Liver (tissue), 9 donors: ENCODE data around the gene WIPF1. TPM values are rescaled to one million over a fixed set of nuclear protein-coding genes. Genes with fewer than 3 reads are reported as not detected.

Experiments
- DNase-seq: peaks from one replicate; pipeline ENCODE4 v3.0.0-alpha.2; 2017; ENCODE audit warnings: low spot score
- H3K27ac ChIP-seq, 2 donors: one replicate each; pipeline ENCODE4 v1.7.0; 2013; ENCODE audit warnings: inconsistent platforms in 2 of 2, low read length in 2 of 2, control low read depth in 1 of 2, low read depth in 1 of 2, mild to moderate bottlenecking in 1 of 2
- H3K27me3 ChIP-seq, 4 donors: one replicate each; pipeline versions ENCODE4 v1.6.1 to v1.7.0; 2013; ENCODE audit warnings: low read length in 3 of 4, inconsistent platforms in 1 of 4, mild to moderate bottlenecking in 1 of 4, moderate library complexity in 1 of 4; ENCODE audit not compliant: control insufficient read depth in 4 of 4, insufficient read depth in 4 of 4
- H3K36me3 ChIP-seq, 4 donors: one replicate each; pipeline versions ENCODE4 v1.6.1 to v1.7.0; 2013; ENCODE audit warnings: low read length in 3 of 4, mild to moderate bottlenecking in 3 of 4, low read depth in 1 of 4, moderate library complexity in 1 of 4; ENCODE audit not compliant: control insufficient read depth in 4 of 4, insufficient read depth in 3 of 4
- H3K4me1 ChIP-seq, 4 donors: one replicate each; pipeline versions ENCODE4 v1.6.1 to v1.7.0; 2013; ENCODE audit warnings: low read length in 3 of 4, mild to moderate bottlenecking in 3 of 4, moderate library complexity in 1 of 4; ENCODE audit not compliant: control insufficient read depth in 4 of 4, insufficient read depth in 4 of 4
- H3K4me3 ChIP-seq, 3 donors: one replicate each; pipeline versions ENCODE4 v1.6.1 to v1.7.0; 2013; ENCODE audit warnings: low read length in 3 of 3, control low read depth in 1 of 3, low read depth in 1 of 3, mild to moderate bottlenecking in 1 of 3
- H3K9ac ChIP-seq, 2 donors: one replicate each; pipeline ENCODE4 v1.7.0; 2013; ENCODE audit warnings: low read length in 2 of 2, mild to moderate bottlenecking in 2 of 2, moderate library complexity in 2 of 2, control low read depth in 1 of 2, low read depth in 1 of 2
- H3K9me3 ChIP-seq, 4 donors: one replicate each; pipeline versions ENCODE4 v1.6.1 to v1.7.0; 2013; ENCODE audit warnings: low read length in 3 of 4; ENCODE audit not compliant: control insufficient read depth in 4 of 4
- ATF3 ChIP-seq: IDR thresholded peaks from 2 replicates; pipeline ENCODE4 v1.6.1; 2016; ENCODE audit warnings: antibody characterized with exemption
- CTCF ChIP-seq: fragments of 150-350 bp; IDR thresholded peaks from 2 replicates; pipeline ENCODE4 v1.5.1; 2017; ENCODE audit warnings: improper control_type of control experiment, low read depth, low read length; ENCODE audit not compliant: missing input control
- EGR1 ChIP-seq, 2 donors: IDR thresholded peaks; 2 replicates each; pipeline ENCODE4 v1.6.1; 2016 to 2018; ENCODE audit warnings: antibody characterized with exemption in 2 of 2, low read depth in 2 of 2
- FOXA2 ChIP-seq: IDR thresholded peaks from 2 replicates; pipeline ENCODE4 v1.6.1; 2016; ENCODE audit warnings: antibody characterized with exemption
- GABPA ChIP-seq, 2 donors: IDR thresholded peaks in 1 of 2; conservative IDR thresholded peaks in 1 of 2; 2 replicates each; pipeline ENCODE4 v1.6.1; 2016; ENCODE audit warnings: antibody characterized with exemption in 2 of 2, mild to moderate bottlenecking in 1 of 2, moderate library complexity in 1 of 2
- HNF4A ChIP-seq, 2 donors: conservative IDR thresholded peaks; 2 replicates each; pipeline ENCODE4 v1.6.1; 2016; ENCODE audit warnings: antibody characterized with exemption in 2 of 2, mild to moderate bottlenecking in 2 of 2
- HNF4G ChIP-seq: IDR thresholded peaks from 2 replicates; pipeline ENCODE4 v1.6.1; 2016; ENCODE audit warnings: antibody characterized with exemption
- JUND ChIP-seq, 2 donors: IDR thresholded peaks; 2 replicates each; pipeline ENCODE4 v1.6.1; 2016; ENCODE audit warnings: antibody characterized with exemption in 2 of 2
- NR2F2 ChIP-seq: IDR thresholded peaks from 2 replicates; pipeline ENCODE4 v1.6.1; 2016; ENCODE audit warnings: antibody characterized with exemption
- RAD21 ChIP-seq, 2 donors: IDR thresholded peaks; 2 replicates each; pipeline ENCODE4 v1.6.1; 2016; ENCODE audit warnings: antibody characterized with exemption in 2 of 2, mild to moderate bottlenecking in 2 of 2
- REST ChIP-seq: IDR thresholded peaks from 2 replicates; pipeline ENCODE4 v1.6.1; 2016; ENCODE audit warnings: antibody characterized with exemption, mild to moderate bottlenecking
- TAF1 ChIP-seq: conservative IDR thresholded peaks from 2 replicates; pipeline ENCODE4 v1.6.1; 2016; ENCODE audit warnings: antibody characterized with exemption, mild to moderate bottlenecking
- YY1 ChIP-seq: IDR thresholded peaks from 2 replicates; pipeline ENCODE4 v1.6.1; 2016; ENCODE audit warnings: antibody characterized with exemption, mild to moderate bottlenecking
- ZBTB33 ChIP-seq: IDR thresholded peaks from 2 replicates; pipeline ENCODE4 v1.6.1; 2016; ENCODE audit warnings: antibody characterized with exemption
- WGBS: extraction: QIAGEN DNeasy Blood & Tissue Kit; methylation state at CpG from one replicate; pipeline ENCODE4 v1.1.7; 2013; 5-methylcytosine and 5-hydroxymethylcytosine counted together
- polyA plus RNA-seq, 2 donors: library from polyadenylated mRNA; stranded (reverse) in 1 of 2; unstranded in 1 of 2; fragments of 200-250 nt in 1 of 2; fragments of >200 nt in 1 of 2; fragmentation: Nextera tagmentation in 1 of 2; extraction: Ambion mirVana in 1 of 2; gene quantifications; one replicate each; pipeline versions ENCODE4 v1.2.1 to v1.2.3, GENCODE V29; 2013 to 2015
- total RNA-seq, 2 donors: library from RNA; depleted of rRNA; stranded (reverse); fragments of >200 nt; gene quantifications; one replicate each; pipeline ENCODE4 v1.2.3, GENCODE V29; 2014
- donor health status: healthy.
- donor health status: healthy.
- donor health status: healthy.
- donor health status: healthy.
- donor health status: healthy.

Gene WIPF1
- total and polyA plus RNA-seq, 4 donors = 4.7 to 7.7 (median 6.3) TPM

GRCh38 chr2:174635776-174636404, 38.3 kb upstream of the WIPF1 start:
- Histone ChIP-seq H3K9ac (no peak overlapping the region), H3K27me3 (no peaks in the 10 kb centered on the region), H3K4me3 (no peak overlapping the region), H3K4me1 (no peaks in the 10 kb centered on the region), H3K36me3 (no peaks in the 10 kb centered on the region), H3K9me3 (no peaks in the 10 kb centered on the region), H3K27ac (no peak overlapping the region)
- no peak for DNase-seq
- TF ChIP-seq YY1 (no peak), REST (no peak)
- WGBS = 93% methylated on average over 3 of the region's 3 CpGs

GRCh38 chr2:174635015-174635593, 37.5 kb upstream of the WIPF1 start:
- Histone ChIP-seq H3K4me1 (no peaks in the 10 kb centered on the region), H3K36me3 (no peaks in the 10 kb centered on the region), H3K4me3 (no peak overlapping the region), H3K9ac (no peak overlapping the region), H3K27ac (peak overlapping the region; percentile 46 to 53), H3K9me3 (no peaks in the 10 kb centered on the region), H3K27me3 (no peaks in the 10 kb centered on the region)
- TF ChIP-seq HNF4A (conservative IDR thresholded peaks at IDR 0.05) (no peak), RAD21 (IDR thresholded peaks at IDR 0.05) (no peak), FOXA2 (no peak), GABPA (IDR thresholded peaks at IDR 0.05 in 1 of 2, conservative IDR thresholded peaks at IDR 0.05 in 1 of 2) (no peak), ATF3 (no peak), EGR1 (IDR thresholded peaks at IDR 0.05; ENCODE audit: low read depth in 2 of 2) (no peak), HNF4G (no peak), ZBTB33 (no peak), JUND (IDR thresholded peaks at IDR 0.05) (no peak), CTCF (no peak), TAF1 (no peak), NR2F2 (no peak)
- DNase-seq = no peak
- 90% methylated on average over 3 of the region's 3 CpGs for WGBS
